H1 (cell line): ENCODE data around the gene SPOCK1. TPM values are rescaled to one million over a fixed set of nuclear protein-coding genes. Genes with fewer than 3 reads are reported as not detected.

Experiments used
- CTCF ChIA-PET: fragments of 300-600 bp; sonication (Branson Sonifier 250); formaldehyde crosslinking; loops from one replicate; lab custom pipeline; 2021; ENCODE audit not compliant: partially characterized antibody; lab: Charles Lee
- POLR2A ChIA-PET: fragments of 300-600 bp; sonication (Branson Sonifier 250); formaldehyde crosslinking; loops from one replicate; lab custom pipeline; 2021; ENCODE audit warnings: inconsistent platforms; ENCODE audit not compliant: partially characterized antibody; lab: Charles Lee
- DNase-seq, 2 experiments: peaks; one replicate each; pipeline versions ENCODE4 v3.0.0 to v3.0.0-alpha.2; 2010 to 2022; ENCODE audit warnings: low spot score in 2 of 2, low read depth in 1 of 2, mixed read lengths in 1 of 2
- FAIRE-seq: peaks from 2 replicates; lab custom pipeline; 2011; peaks lifted over from hg19 to GRCh38; lab: Jason Lieb, UNC
- H2AFZ ChIP-seq: 2 replicates; pipeline ENCODE4 v1.8.1; 2012; ENCODE audit warnings: low read length, inconsistent platforms
- H2AK5ac ChIP-seq: 2 replicates; pipeline ENCODE4 v1.6.1; 2013; ENCODE audit warnings: low read depth, low read length
- H2BK120ac ChIP-seq: replicated peaks from 2 replicates; pipeline ENCODE3; 2013; ENCODE audit warnings: low read depth, low read length, inconsistent platforms
- H2BK12ac ChIP-seq: 2 replicates; pipeline ENCODE4 v1.6.1; 2013; ENCODE audit warnings: low read depth, low read length
- H2BK15ac ChIP-seq: 2 replicates; pipeline ENCODE4 v1.6.1; 2013; ENCODE audit warnings: low read length
- H2BK20ac ChIP-seq: 2 replicates; pipeline ENCODE4 v1.6.1; 2013; ENCODE audit warnings: low read length
- H2BK5ac ChIP-seq: 2 replicates; pipeline ENCODE4 v1.6.1; 2013; ENCODE audit warnings: low read depth, low read length
- H3K14ac ChIP-seq: 2 replicates; pipeline ENCODE4 v1.6.1; 2013; ENCODE audit warnings: inconsistent platforms; ENCODE audit not compliant: insufficient read length
- H3K18ac ChIP-seq: 2 replicates; pipeline ENCODE4 v1.6.1; 2013; ENCODE audit warnings: low read length; ENCODE audit errors: extremely low read depth
- H3K23ac ChIP-seq: 2 replicates; pipeline ENCODE4 v1.6.1; 2013; ENCODE audit warnings: inconsistent platforms; ENCODE audit not compliant: insufficient read length
- H3K23me2 ChIP-seq: 2 replicates; pipeline ENCODE4 v1.6.1; 2013; ENCODE audit warnings: low read depth, low read length
- H3K27ac ChIP-seq: 2 replicates; pipeline ENCODE4 v1.6.1; 2011; ENCODE audit warnings: low read depth, low read length, inconsistent platforms
- H3K27me3 ChIP-seq, 4 experiments: replicated peaks in 1 of 4; 1 replicate in 1 of 4; 2 replicates in 3 of 4; pipeline versions ENCODE4 v1.6.1 to v1.8.1; 2011 to 2013; ENCODE audit warnings: low read length in 3 of 4, mild to moderate bottlenecking in 3 of 4, inconsistent platforms in 2 of 4, mixed read lengths in 2 of 4, moderate library complexity in 1 of 4; ENCODE audit not compliant: control insufficient read depth in 3 of 4, insufficient read depth in 3 of 4; ENCODE audit errors: extremely low read depth in 1 of 4
- H3K36me3 ChIP-seq, 4 experiments: 2 replicates each; pipeline versions ENCODE4 v1.6.1 to v1.8.1; 2011 to 2013; ENCODE audit warnings: mild to moderate bottlenecking in 4 of 4, low read length in 3 of 4, moderate library complexity in 2 of 4, control low read depth in 1 of 4, inconsistent platforms in 1 of 4; ENCODE audit not compliant: insufficient read depth in 4 of 4, control insufficient read depth in 2 of 4
- H3K4ac ChIP-seq: replicated peaks from 2 replicates; pipeline ENCODE3; 2013; ENCODE audit warnings: low read length, low read depth, mixed read lengths, inconsistent platforms; ENCODE audit not compliant: insufficient read length
- H3K4me1 ChIP-seq, 4 experiments: replicated peaks in 1 of 4; 1 replicate in 1 of 4; 2 replicates in 3 of 4; pipeline versions ENCODE4 v1.6.1 to v1.8.1; 2011 to 2013; ENCODE audit warnings: low read length in 3 of 4, inconsistent platforms in 2 of 4, mixed read lengths in 1 of 4; ENCODE audit not compliant: insufficient read depth in 4 of 4, control insufficient read depth in 3 of 4
- H3K4me2 ChIP-seq, 2 experiments: 2 replicates each; pipeline versions ENCODE4 v1.6.1 to v1.8.1; 2011 to 2013; ENCODE audit warnings: low read depth in 2 of 2, low read length in 2 of 2, control low read depth in 1 of 2, inconsistent platforms in 1 of 2, mild to moderate bottlenecking in 1 of 2; ENCODE audit not compliant: insufficient read depth in 1 of 2
- H3K4me3 ChIP-seq, 4 experiments: fragments of 200-600, 300-600 bp in 1 of 4; sonication (generic), shearing (Covaris generic), sonication (Bioruptor Twin) in 1 of 4; 2 replicates each; pipeline versions ENCODE4 v1.5.1 to v1.8.1; 2011 to 2016; ENCODE audit warnings: low read length in 4 of 4, low read depth in 3 of 4, control low read depth in 2 of 4, inconsistent platforms in 2 of 4, mild to moderate bottlenecking in 2 of 4, mixed read lengths in 1 of 4, moderate library complexity in 1 of 4; ENCODE audit not compliant: insufficient read depth in 2 of 4; ENCODE audit errors: extremely low read depth in 1 of 4
- H3K56ac ChIP-seq: replicated peaks from 2 replicates; pipeline ENCODE3; 2013; ENCODE audit warnings: low read depth, mild to moderate bottlenecking, mixed read lengths, low read length, inconsistent platforms; ENCODE audit not compliant: insufficient read length
- H3K79me1 ChIP-seq: 2 replicates; pipeline ENCODE4 v1.6.1; 2013; ENCODE audit warnings: low read depth, low read length, control low read depth
- H3K79me2 ChIP-seq, 2 experiments: 2 replicates each; pipeline versions ENCODE4 v1.6.1 to v1.8.1; 2012 to 2013; ENCODE audit warnings: low read length in 2 of 2, mild to moderate bottlenecking in 2 of 2, inconsistent platforms in 1 of 2; ENCODE audit not compliant: insufficient read depth in 2 of 2, control insufficient read depth in 1 of 2
- H3K9ac ChIP-seq, 4 experiments: replicated peaks in 1 of 4; 1 replicate in 1 of 4; 2 replicates in 3 of 4; pipeline versions ENCODE4 v1.6.1 to v1.8.1; 2011 to 2013; ENCODE audit warnings: low read depth in 3 of 4, low read length in 3 of 4, control low read depth in 2 of 4, mild to moderate bottlenecking in 2 of 4, moderate library complexity in 2 of 4, inconsistent platforms in 1 of 4; ENCODE audit errors: extremely low read depth in 1 of 4
- H3K9me3 ChIP-seq, 2 experiments: 2 replicates each; pipeline versions ENCODE4 v1.6.1 to v1.8.1; 2012 to 2013; ENCODE audit warnings: mild to moderate bottlenecking in 2 of 2, moderate library complexity in 2 of 2, control low read depth in 1 of 2, inconsistent platforms in 1 of 2, low read depth in 1 of 2, low read length in 1 of 2, mixed read lengths in 1 of 2; ENCODE audit not compliant: insufficient read depth in 2 of 2
- H4K20me1 ChIP-seq, 2 experiments: replicated peaks in 1 of 2; 2 replicates each; pipeline versions ENCODE3 to v1.8.1; 2011 to 2013; ENCODE audit warnings: inconsistent platforms in 2 of 2, low read length in 2 of 2, mild to moderate bottlenecking in 1 of 2; ENCODE audit not compliant: insufficient read depth in 2 of 2, control insufficient read depth in 1 of 2
- H4K5ac ChIP-seq: 2 replicates; pipeline ENCODE4 v1.6.1; 2013; ENCODE audit warnings: low read length, low read depth, mixed read lengths, inconsistent platforms; ENCODE audit not compliant: insufficient read length
- H4K8ac ChIP-seq: 2 replicates; pipeline ENCODE4 v1.8.0; 2013; ENCODE audit warnings: mild to moderate bottlenecking, moderate library complexity, low read length, inconsistent platforms; ENCODE audit not compliant: insufficient read depth; ENCODE audit errors: extremely low read depth
- H4K91ac ChIP-seq: replicated peaks from 2 replicates; pipeline ENCODE3; 2013; ENCODE audit warnings: low read length, mixed read lengths, inconsistent platforms; ENCODE audit not compliant: insufficient read length
- BACH1 ChIP-seq: IDR thresholded peaks from 2 replicates; pipeline ENCODE4 v1.6.1; 2012; ENCODE audit warnings: low read length, improper control_type of control experiment
- CHD1 ChIP-seq: IDR thresholded peaks from 2 replicates; pipeline ENCODE4 v1.6.1; 2012; ENCODE audit warnings: low read depth, low read length, improper control_type of control experiment
- GABPA ChIP-seq: IDR thresholded peaks from 2 replicates; pipeline ENCODE4 v1.6.1; 2011; ENCODE audit warnings: mild to moderate bottlenecking, low read length, moderate library complexity, borderline replicate concordance; ENCODE audit not compliant: insufficient read depth
- KDM5A ChIP-seq: fragments of 200-600 bp; IDR thresholded peaks from 2 replicates; pipeline ENCODE4 v1.7.1; 2012; ENCODE audit warnings: mild to moderate bottlenecking, low read length, inconsistent platforms, mixed read lengths
- POLR2AphosphoS5 ChIP-seq: IDR thresholded peaks from 2 replicates; pipeline ENCODE4 v1.6.1; 2011; ENCODE audit warnings: low read depth, low read length
- SP1 ChIP-seq: IDR thresholded peaks from 2 replicates; pipeline ENCODE4 v1.6.1; 2011; ENCODE audit warnings: low read depth, low read length
- SP4 ChIP-seq: IDR thresholded peaks from 2 replicates; pipeline ENCODE4 v1.6.1; 2012; ENCODE audit warnings: low read length, inconsistent platforms
- SUZ12 ChIP-seq: fragments of 200-600 bp; sonication (generic); IDR thresholded peaks from 2 replicates; pipeline ENCODE4 v1.6.1; 2012; ENCODE audit warnings: mild to moderate bottlenecking, inconsistent platforms, low read length, moderate library complexity, mixed read lengths
- TBP ChIP-seq: IDR thresholded peaks from 2 replicates; pipeline ENCODE4 v1.6.1; 2011; ENCODE audit warnings: low read depth, low read length, improper control_type of control experiment
- WGBS, 2 experiments: shearing (Covaris generic) in 1 of 2; methylation state at CpG; one replicate each; pipeline versions ENCODE4 v1.1.6 to v1.1.7; 2013 to 2015; ENCODE audit warnings: low lambda C conversion rate in 2 of 2, mixed read lengths in 2 of 2, inconsistent platforms in 1 of 2, low coverage in 1 of 2, missing lambda C conversion rate in 1 of 2; ENCODE audit not compliant: insufficient replicate concordance in 2 of 2, insufficient coverage in 1 of 2, insufficient read length in 1 of 2; ENCODE audit errors: extremely low coverage in 1 of 2, missing lambda C conversion rate in 1 of 2; 5-methylcytosine and 5-hydroxymethylcytosine counted together
- polyA plus RNA-seq, 7 experiments: library from polyadenylated mRNA; depleted of rRNA in 3 of 7; stranded (reverse) in 5 of 7; unstranded in 2 of 7; fragments of >200 nt in 5 of 7; fragments of 200-250 nt in 2 of 7; gene quantifications; 1 replicate in 5 of 7; 2 replicates in 1 of 7; 4 replicates in 1 of 7; pipeline versions ENCODE4 v1.2.1 to v1.2.3, GENCODE V29; 2011 to 2013; ENCODE audit warnings: missing spikeins in 2 of 7, mixed read lengths in 2 of 7
- total RNA-seq: library from RNA; stranded (reverse); fragmentation: NEBNext Ultra II Directional; extraction: Animal tissue kit (Norgen Biotek cat#: 25700); gene quantifications from 2 replicates; pipeline ENCODE4 v1.2.1, GENCODE V29; 2021
- TF ChIP-seq, protein P1 (sequence below): IDR thresholded peaks from 2 replicates; pipeline ENCODE4 v1.6.1; 2012; ENCODE audit warnings: inconsistent platforms
- TF ChIP-seq, protein P2 (sequence below): IDR thresholded peaks from 2 replicates; pipeline ENCODE4 v1.6.1; 2011; ENCODE audit warnings: low read depth, mild to moderate bottlenecking, low read length; ENCODE audit not compliant: insufficient read depth

SPOCK1 gene
- total and polyA plus RNA-seq, 2 of the 8 experiments (the other 6 are each of a cell fraction or from before 2014, with no cell fraction given): 6.9 to 18.1 TPM

GRCh38 chr5:137462816-137463520, 36.2 kb downstream of the SPOCK1 start:
- no peak for FAIRE-seq
- H3K14ac ChIP-seq: no peak overlapping the region
- H3K36me3 ChIP-seq: no peaks in the 10 kb centered on the region
- ChIA-PET CTCF (interaction anchor here (1.1 to 2.6 kb wide), 11 partner anchors 10 to 146 kb away, joined by 3 to 12 read pairs (median 4); no protein-coding TSS in a partner anchor), POLR2A (no interaction called here)
- H3K56ac ChIP-seq: no peak overlapping the region
- H2BK15ac ChIP-seq: no peak overlapping the region
- H3K27me3 ChIP-seq: no peaks in the 10 kb centered on the region
- no peak overlapping the region for H4K5ac ChIP-seq
- no peak for DNase-seq
- H4K8ac ChIP-seq: no peak overlapping the region
- no peaks in the 10 kb centered on the region for H3K9me3 ChIP-seq
- no peak overlapping the region for H3K18ac ChIP-seq
- no peaks in the 10 kb centered on the region for H3K79me2 ChIP-seq
- no peak overlapping the region for H2BK5ac ChIP-seq
- no peak overlapping the region for H2BK20ac ChIP-seq
- no peak overlapping the region for H2AFZ ChIP-seq
- no peak overlapping the region for H3K27ac ChIP-seq
- WGBS, 2 experiments: 85% methylated on average over 4 of the region's 4 CpGs; no CpG with 5 or more reads in 1 of the 2 experiments
- no peak overlapping the region for H3K4me2 ChIP-seq
- no peak overlapping the region for H2BK120ac ChIP-seq
- no peaks in the 10 kb centered on the region for H3K79me1 ChIP-seq
- no peaks in the 10 kb centered on the region for H3K23me2 ChIP-seq
- no peak overlapping the region for H3K4ac ChIP-seq
- H3K9ac ChIP-seq: no peak overlapping the region
- H4K20me1 ChIP-seq: no peaks in the 10 kb centered on the region
- no peak overlapping the region for H2BK12ac ChIP-seq
- no peak overlapping the region for H3K23ac ChIP-seq
- no peak overlapping the region for H4K91ac ChIP-seq
- peaks cover 0 to 3% (median 0%) of the 10 kb centered on the region in 4 experiments; a peak in 1 of 7 replicates for H3K4me1 ChIP-seq
- no peak overlapping the region for H2AK5ac ChIP-seq
- no peak overlapping the region for H3K4me3 ChIP-seq
- TF ChIP-seq SUZ12 (no peak), GABPA (no peak), BACH1 (no peak), TBP (no peak), POLR2AphosphoS5 (no peak), SP1 (no peak), SP4 (no peak), KDM5A (no peak), CHD1 (no peak)
- TF ChIP-seq, protein P1, sequence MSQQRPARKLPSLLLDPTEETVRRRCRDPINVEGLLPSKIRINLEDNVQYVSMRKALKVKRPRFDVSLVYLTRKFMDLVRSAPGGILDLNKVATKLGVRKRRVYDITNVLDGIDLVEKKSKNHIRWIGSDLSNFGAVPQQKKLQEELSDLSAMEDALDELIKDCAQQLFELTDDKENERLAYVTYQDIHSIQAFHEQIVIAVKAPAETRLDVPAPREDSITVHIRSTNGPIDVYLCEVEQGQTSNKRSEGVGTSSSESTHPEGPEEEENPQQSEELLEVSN: no peak
- TF ChIP-seq, protein P2, sequence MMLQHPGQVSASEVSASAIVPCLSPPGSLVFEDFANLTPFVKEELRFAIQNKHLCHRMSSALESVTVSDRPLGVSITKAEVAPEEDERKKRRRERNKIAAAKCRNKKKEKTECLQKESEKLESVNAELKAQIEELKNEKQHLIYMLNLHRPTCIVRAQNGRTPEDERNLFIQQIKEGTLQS: no peak
